NCI-H69 (cell line): ENCODE data around the gene ENTPD8.
"Not testable (repeated sequence)": the region's sequence is repeated elsewhere in the genome, so short reads cannot be mapped to it uniquely, and the experiment has no call there.

Source experiments
- DNase-seq: peaks from one replicate; lab custom pipeline; 2025; lab: John Stamatoyannopoulos, UW

Gene ENTPD8

DNA sequence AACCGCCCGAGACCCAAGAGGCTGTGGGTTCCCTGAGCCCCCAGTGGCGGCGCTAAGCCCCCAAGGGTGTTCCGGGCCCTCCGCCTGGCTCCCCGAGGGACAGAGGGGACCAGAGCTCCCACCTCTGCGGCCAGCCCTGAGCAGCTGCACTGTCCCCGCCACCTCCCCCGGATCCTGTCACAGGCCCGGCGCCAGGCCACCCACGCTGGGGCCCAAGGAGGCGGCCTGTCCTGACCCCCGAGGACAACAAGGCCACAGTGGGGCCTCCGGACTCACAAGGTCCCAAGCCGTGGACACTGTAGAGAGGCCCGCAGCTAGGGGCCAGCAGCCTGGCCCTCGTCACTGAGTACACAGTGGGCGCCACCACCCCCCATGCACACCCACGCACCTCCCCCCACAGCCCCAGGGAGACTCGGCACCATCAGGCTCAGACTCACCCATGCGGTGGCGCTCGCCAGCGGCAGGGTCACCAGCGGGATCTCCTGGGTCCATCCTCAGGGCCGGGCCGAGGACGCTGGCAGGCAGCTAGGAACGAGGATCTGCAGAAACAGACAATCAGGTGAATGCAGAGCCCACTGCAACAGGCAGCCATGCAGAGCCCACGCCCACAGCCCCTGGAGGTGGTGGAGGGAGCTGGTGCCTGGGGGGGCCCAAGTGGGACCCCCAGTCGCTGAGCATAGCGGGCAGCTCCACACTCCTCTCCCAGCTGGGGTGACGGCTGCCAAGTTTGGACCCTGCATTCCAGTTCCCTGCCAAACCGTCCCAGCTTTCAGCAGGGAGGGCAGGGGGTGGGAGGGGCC, 46.1 kb downstream of the ENTPD8 start:
- no peak for DNase-seq

DNA sequence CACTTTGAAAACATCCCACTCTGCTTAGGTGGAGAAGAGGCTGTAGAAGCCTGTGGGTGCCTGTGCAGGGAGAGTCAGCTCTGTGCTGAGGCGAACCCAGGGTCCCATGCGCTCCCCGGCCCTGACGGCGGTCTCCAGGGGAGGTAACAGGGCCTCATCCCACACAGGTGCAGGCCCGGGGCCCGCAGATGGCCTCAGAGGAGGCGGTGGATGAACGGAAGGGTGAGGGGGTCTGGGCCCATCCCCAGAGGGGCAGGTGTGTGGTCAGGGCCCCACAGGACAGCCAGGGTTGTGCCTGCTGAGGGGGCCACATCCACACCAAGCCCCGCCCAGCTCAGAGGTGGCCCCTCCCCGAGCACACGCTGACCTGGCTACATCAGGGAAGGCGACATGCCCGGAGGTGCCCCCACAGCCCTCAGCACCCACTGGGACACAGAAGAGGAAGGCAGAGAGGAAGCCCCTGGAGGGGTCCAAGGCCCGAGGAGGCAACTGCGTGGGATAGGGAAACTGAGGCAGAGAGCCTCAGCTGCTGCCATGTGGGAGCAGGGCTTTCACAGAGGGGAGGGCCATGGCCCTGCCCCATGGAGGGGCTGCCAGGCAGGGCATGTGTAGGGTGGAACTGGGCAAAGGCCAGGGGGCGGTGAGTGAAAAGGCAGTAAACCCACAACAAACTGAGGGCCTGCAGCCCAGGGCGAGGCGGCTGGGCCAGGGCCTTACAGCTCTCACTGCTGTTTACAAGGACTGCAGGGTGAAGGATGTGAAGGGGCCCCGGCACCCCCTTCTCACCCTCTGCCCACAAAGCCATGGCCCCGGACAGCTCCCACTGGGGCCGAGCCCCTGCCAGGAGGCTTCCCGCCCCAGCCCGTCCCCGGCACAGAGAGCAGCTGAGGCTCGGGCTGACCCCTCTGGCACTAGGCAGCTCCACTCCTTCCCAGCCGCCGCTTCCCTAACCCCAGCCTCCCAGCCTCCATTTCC, 47.7 kb downstream of the ENTPD8 start:
- no peak for DNase-seq

GRCh38 chr9:137392232-137393007, 48.7 kb downstream of the ENTPD8 start:
- DNase-seq, result no peak

GRCh38 chr9:137391411-137391754, 49.8 kb downstream of the ENTPD8 start:
- DNase-seq, result peak; percentile 14

GRCh38 chr9:137390553-137391410, 50.4 kb downstream of the ENTPD8 start:
- peak; percentile 41 for DNase-seq

DNA sequence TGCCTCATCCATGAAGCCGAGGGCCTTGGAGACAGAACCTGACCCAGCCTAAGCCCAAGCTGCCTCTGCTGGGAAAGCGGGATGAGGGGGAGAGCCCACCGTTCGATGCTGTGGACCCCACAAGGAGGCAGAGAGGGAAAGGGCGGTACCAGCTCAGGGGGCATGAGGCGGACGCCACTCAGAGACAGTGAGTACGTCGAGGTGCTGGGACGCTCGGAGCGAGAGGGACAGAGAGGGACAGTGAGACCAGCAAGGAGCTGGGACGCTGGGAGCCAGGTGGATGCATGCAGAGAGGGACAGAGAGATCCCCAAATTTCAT, 51.8 kb downstream of the ENTPD8 start:
- no peak for DNase-seq

- DNase-seq, result no peak
Observed at GRCh38 chr9:137388589-137389427, 52.3 kb downstream of the ENTPD8 start.

DNA sequence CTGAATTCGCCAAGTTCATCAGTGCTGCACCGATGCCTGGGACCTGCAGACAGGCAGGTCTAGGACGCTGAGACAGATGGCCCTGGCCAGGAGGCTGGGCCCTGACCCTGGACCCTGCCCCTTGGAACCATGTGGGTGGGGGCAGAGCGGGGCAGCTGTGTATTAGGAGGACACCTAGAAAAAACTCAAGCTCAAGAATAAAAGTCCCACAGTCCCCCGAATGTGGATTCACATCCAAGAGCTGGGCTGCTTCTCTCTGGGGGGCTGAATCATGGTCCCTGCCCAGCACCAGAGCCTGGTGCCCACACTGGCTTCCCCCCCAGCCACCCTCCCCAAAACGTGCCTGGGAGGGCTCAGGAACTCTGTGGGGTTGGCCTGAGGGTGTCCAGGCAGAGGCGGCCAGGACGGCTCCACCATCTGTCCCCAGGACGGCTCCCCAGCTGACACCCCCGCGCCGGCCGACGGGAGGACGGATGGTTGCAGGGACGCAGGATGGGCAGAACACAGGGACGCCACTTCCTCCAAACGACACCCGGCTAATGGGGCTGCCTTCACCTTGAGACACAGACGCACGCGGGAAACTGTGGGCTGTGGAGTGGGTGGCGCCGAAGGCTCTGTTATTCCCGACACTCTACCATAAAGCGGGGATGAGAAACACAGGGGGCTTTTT, 53.1 kb downstream of the ENTPD8 start:
- no peak for DNase-seq

GRCh38 chr9:137387114-137387890, 53.9 kb downstream of the ENTPD8 start:
- no peak for DNase-seq

GRCh38 chr9:137386507-137387113, 54.5 kb downstream of the ENTPD8 start:
- DNase-seq, result not testable (repeated sequence)

GRCh38 chr9:137385061-137385655, 56.0 kb downstream of the ENTPD8 start:
- DNase-seq, result no peak
